Thoracic aorta (tissue), 2 donors: Measurements from ENCODE around the gene AGT. TPM values are rescaled to one million over a fixed set of nuclear protein-coding genes. Genes with fewer than 3 reads are reported as not detected.
"Not testable (repeated sequence)": the region's sequence is repeated elsewhere in the genome, so short reads cannot be mapped to it uniquely, and the experiment has no call there.

Experiments used
- ATAC-seq: fragments of 150-250 bp; one replicate; pipeline ENCODE4 v1.8.0; 2017; ENCODE audit warnings: low read depth; ENCODE audit not compliant: insufficient number of reproducible peaks, low FRiP score
- DNase-seq: peaks from one replicate; pipeline ENCODE4 v3.0.0-alpha.2; 2020; ENCODE audit warnings: low spot score
- H3K27ac ChIP-seq, 2 donors: fragments of 200-600 bp; sonication (generic); 1 replicate in 1 of 2; 2 replicates in 1 of 2; pipeline ENCODE4 v1.5.1; 2016; ENCODE audit warnings: mild to moderate bottlenecking in 2 of 2, moderate library complexity in 2 of 2
- H3K27me3 ChIP-seq: fragments of 200-600 bp; sonication (generic); replicated peaks from 2 replicates; pipeline ENCODE4 v1.6.0; 2016; ENCODE audit warnings: mild to moderate bottlenecking; ENCODE audit not compliant: insufficient read depth
- H3K36me3 ChIP-seq: fragments of 200-600 bp; sonication (generic); one replicate; pipeline ENCODE4 v1.5.1; 2016
- H3K4me1 ChIP-seq, 2 donors: fragments of 200-600 bp; sonication (generic); 1 replicate in 1 of 2; 2 replicates in 1 of 2; pipeline versions ENCODE4 v1.5.1 to v1.6.0; 2016; ENCODE audit warnings: low read depth in 2 of 2, mild to moderate bottlenecking in 1 of 2; ENCODE audit not compliant: control insufficient read depth in 1 of 2
- H3K4me3 ChIP-seq: fragments of 200-600 bp; sonication (generic); 2 replicates; pipeline ENCODE4 v1.5.1; 2016; ENCODE audit warnings: mild to moderate bottlenecking
- H3K9me3 ChIP-seq: fragments of 200-600 bp; sonication (generic); 2 replicates; pipeline ENCODE4 v1.5.1; 2016
- CTCF ChIP-seq: fragments of 200-600 bp; sonication (generic); IDR thresholded peaks from one replicate; pipeline ENCODE4 v1.5.1; 2019; ENCODE audit warnings: antibody characterized with exemption
- total RNA-seq, 2 donors: library from RNA; depleted of rRNA; stranded (reverse); fragments of >200 nt; gene quantifications; one replicate each; pipeline versions ENCODE4 v1.1.0 to v1.2.3, GENCODE V29; 2016

AGT gene
- total RNA-seq, 2 donors from 2014 or later: 42.0 to 69.1 TPM

GRCh38 chr1:230658691-230659090, 55.2 kb downstream of the AGT start:
- no peak for ATAC-seq

DNA sequence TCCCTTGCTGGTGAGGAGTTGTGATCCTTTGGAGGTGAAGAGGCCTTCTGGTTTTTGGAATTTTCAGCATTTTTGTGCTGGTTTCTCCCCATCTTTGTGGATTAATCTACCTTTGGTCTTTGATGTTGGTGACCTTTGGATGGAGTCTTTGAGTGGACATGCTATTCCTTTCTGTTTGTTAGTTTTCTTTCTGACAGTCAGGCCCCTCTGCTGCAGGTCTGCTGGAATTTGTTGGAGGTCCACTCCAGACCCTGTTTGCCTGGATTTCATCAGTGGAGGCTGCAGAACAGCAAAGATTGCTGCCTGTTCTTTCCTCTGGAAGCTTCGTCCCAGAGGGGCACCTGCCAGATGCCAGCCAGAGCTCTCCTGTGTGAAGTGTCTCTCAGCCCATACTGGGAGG, 55.8 kb downstream of the AGT start:
- not testable (repeated sequence) for ATAC-seq

More at GRCh38 chr1:230658691-230659090, 55.2 kb downstream of the AGT start:
- no peak for DNase-seq
- H3K4me1 ChIP-seq: no peaks in the 10 kb centered on the region
- no peak overlapping the region for H3K4me3 ChIP-seq
- no peaks in the 10 kb centered on the region for H3K9me3 ChIP-seq
- H3K27me3 ChIP-seq: no peaks in the 10 kb centered on the region
- no peak overlapping the region for H3K27ac ChIP-seq
- H3K36me3 ChIP-seq: peaks cover 6% of the 10 kb centered on the region
- no peak for TF ChIP-seq CTCF

DNA sequence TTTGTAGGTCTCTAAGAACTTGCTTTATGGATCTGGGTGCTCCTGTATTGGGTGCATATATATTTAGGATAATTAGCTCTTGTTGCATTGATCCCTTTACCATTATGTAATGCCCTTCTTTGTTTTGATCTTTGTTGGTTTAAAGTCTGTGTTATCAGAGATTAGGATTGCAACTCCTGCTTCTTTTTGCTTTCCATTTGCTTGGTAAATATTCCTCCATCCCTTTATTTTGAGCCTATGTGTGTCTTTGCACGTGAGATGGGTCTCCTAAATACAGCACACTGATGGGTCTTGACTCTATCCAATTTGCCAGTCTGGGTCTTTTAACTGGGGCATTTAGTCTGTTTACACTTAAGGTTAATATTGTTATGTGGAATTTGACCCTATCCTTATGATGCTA, 57.2 kb downstream of the AGT start:
- DNase-seq, H3K9me3 ChIP-seq, H3K4me1 ChIP-seq, H3K36me3 ChIP-seq, H3K27me3 ChIP-seq, ATAC-seq, H3K27ac ChIP-seq, H3K4me3 ChIP-seq: not testable (repeated sequence)

More for the DNA sequence above, 55.8 kb downstream of the AGT start:
- not testable (repeated sequence) for H3K4me3 ChIP-seq, H3K27ac ChIP-seq, DNase-seq, H3K36me3 ChIP-seq, H3K9me3 ChIP-seq, H3K4me1 ChIP-seq, H3K27me3 ChIP-seq

Other genes starting within 250 kb of the AGT start
- 10 to 100 TPM; 22.9 to 31.0 TPM for gene COG2, start 71.6 kb downstream of the AGT start, total RNA-seq
- gene CAPN9, start 33.3 kb upstream of the AGT start, total RNA-seq: 1 to 10 TPM in 1 of 2 donors, not detected in 1; 1.2 TPM
- 100 to 1,000 TPM; 166 to 273 TPM for gene C1orf198, start 154.4 kb upstream of the AGT start, total RNA-seq